Measurements from ENCODE around the gene PKP4.

DNA sequence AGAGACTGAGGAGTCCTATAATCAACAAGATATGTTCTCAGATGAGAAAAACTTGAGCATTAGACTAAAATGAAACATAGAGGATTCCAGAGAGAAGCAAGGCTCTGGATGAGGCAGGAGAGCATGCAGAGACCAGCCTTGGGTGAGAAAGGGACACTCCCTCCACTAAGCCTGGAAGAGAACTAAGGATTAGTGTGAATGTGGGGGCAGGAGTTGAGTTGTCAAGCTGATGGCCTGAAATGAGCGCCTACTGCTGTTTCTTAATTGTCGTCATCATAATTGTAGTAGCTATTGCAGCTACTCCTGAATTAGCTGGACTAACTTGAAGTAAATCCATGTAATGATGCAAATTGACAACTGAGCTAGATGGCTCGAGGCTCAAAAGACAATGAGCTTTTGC lies 114.1 kb downstream of the PKP4 start:
- TF ChIP-seq, protein P1, sequence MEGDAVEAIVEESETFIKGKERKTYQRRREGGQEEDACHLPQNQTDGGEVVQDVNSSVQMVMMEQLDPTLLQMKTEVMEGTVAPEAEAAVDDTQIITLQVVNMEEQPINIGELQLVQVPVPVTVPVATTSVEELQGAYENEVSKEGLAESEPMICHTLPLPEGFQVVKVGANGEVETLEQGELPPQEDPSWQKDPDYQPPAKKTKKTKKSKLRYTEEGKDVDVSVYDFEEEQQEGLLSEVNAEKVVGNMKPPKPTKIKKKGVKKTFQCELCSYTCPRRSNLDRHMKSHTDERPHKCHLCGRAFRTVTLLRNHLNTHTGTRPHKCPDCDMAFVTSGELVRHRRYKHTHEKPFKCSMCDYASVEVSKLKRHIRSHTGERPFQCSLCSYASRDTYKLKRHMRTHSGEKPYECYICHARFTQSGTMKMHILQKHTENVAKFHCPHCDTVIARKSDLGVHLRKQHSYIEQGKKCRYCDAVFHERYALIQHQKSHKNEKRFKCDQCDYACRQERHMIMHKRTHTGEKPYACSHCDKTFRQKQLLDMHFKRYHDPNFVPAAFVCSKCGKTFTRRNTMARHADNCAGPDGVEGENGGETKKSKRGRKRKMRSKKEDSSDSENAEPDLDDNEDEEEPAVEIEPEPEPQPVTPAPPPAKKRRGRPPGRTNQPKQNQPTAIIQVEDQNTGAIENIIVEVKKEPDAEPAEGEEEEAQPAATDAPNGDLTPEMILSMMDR (conservative IDR thresholded peaks at IDR 0.05 in 1 of 2, IDR thresholded peaks at IDR 0.05 in 1 of 2; ENCODE audit: extremely low read depth in 1 of 2, insufficient read depth in 1 of 2, low read depth in 1 of 2, low read length in 2 of 2) = no peak
- TF ChIP-seq EZH2 (IDR thresholded peaks at IDR 0.05; ENCODE audit: borderline replicate concordance, low read length) = no peak
